Femur (tissue), 1 donor: Measurements from ENCODE around the gene DHX57.
"Not testable (repeated sequence)": the region's sequence is repeated elsewhere in the genome, so short reads cannot be mapped to it uniquely, and the experiment has no call there.

Source experiments
- DNase-seq: peaks from one replicate; pipeline ENCODE4 v3.0.0-alpha.2; 2017

The DHX57 gene

DNA sequence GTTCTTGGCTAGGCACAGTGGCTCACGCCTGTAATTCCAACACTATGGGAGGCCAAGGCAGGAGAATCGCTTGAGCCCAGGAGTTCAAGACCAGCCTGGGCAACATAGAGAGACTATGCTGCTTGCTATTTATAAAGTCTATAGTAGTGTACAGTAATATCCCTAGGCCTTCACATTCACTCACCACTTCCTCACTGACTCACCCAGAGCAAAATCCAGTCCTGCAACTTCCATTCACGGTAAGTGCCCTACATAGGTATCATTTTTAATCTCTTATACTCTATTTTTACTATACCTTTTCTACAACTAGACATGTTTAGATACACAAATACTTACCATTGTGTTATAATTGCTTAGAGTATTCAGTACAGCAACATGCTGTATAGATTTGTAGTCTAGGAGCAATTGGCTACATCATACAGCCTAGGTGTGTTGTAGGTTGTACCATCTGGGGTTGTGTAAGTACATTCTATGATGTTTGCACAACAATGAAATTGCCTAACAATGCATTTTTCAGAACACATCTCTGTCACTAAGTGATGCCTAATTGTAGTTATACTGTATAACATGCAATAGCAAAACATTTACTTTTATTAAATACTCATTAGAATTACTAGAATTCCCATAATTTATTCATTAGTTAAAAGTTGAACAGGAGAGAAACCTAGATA, 8.8 kb downstream of the DHX57 start:
- DNase-seq, result no peak

DNA sequence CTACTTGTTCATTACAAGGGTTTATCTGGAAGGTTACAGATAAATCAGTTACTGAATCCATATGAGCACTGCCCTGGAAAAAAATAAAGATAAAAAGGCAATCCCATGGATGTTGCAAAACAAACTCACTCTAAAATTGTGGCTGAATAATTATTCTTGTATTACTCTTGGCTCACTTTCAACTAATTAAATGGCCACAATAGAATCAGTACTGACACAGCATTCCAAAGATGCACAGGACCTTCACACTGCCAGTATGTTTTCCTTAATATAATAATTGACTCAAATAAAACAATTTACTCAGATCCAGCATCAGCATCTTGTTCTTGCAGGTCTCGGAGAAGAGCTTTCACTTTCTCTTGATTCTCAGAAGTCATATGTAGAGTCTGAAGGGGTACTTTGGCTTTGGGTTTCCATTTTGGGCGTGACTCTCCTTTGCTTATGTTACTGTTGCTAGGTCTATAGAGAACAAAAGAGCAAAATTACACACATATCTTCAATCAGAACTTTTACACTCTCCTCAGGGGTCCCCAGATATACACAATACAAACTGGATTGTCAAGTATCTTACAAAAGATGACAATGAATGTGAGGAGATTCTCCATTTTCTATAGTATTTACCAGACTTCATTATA, 12.6 kb downstream of the DHX57 start:
- no peak for DNase-seq

DNA sequence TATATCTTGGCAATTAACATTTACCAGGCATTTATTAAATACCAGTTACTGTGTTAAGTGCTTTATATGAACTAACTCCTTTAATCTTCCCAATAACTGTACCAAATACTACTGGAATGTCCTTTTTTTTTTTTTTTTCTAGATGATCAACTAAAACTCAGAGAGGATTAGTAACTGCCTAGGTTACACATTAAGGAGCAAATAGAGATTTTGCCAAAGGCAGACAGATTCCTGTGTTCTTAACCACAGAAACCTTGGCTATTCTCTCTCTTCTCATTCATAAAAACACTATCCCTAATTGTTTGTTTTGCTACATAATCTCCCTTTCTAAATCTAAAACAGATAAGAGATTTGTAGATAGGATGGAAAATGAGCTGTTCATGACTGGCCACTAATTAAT, 13.3 kb downstream of the DHX57 start:
- DNase-seq, result no peak

DNA sequence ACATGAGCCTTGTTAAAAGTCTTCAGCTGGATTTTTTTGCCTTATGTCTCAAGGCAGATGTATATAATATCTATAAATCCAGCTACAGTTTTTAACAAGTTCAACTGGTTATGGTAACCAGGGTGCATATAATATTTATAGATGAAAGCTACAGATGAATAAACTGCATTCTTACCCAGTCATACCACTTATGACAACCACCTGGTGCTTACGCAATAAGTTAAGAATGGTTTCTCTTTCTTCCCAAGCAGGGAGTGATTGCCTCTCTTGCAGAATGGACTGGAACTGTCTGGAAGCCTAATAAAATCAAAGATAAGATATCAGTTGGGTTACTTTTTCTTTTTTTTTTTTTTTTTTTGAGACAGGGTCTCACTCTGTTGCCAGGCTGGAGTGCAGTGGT, 19.6 kb downstream of the DHX57 start:
- DNase-seq, result no peak

DNA sequence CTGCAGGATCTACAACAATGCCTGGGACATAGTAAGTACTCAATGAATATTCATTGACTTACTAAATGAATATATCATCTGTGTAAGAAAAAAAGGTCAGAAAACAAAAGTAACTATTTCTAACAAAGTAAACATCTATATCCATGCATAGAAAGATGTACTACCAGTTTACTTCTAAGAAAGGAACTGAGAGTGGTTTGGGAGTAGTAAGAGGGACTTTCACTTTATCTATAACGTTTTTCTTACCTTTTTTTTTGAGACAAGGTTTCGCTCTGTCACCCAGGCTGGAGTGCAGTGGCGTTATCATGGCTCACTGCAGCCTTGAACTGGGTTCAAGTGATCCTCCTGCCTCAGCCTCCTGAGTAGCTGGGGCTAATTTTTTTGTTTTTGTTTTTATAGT, 25.7 kb downstream of the DHX57 start:
- no peak for DNase-seq

DNA sequence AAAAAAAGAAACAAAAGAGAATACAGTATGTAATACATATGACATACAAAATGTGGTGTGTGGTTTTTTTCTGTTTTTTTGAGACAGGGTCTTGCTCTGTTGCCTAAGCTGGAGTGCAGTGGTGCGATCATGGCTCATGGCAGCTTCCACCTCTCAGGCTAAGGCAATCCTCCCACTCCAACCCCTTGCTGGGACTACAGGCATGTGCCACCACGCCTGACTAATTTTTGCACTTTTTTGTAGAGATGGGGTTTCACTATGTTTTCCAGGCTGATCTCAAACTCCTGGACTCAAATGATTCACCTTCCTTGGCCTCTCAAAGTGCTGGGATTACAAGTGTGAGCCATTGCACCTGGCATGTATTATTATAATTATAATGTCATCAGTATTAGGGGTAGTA, 38.9 kb downstream of the DHX57 start:
- DNase-seq, result no peak

DNA sequence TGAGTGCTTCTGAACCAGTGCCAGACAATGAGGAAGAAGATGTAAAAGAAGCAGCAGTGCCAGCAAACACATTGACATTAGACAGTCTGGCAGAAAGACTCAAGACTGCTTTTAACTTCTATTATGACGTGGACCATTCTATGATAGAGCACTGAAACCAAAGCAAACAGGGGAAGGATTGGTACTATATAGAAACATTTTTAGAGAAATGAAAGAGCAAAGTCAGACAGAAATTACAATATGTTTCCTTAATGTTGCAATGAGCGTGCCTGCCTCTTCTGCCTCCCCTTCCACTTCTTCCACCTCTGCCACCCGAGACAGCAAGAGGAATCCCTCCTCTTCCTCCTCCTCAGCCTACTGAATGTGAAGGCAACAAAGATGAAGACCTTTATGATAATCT, 39.7 kb downstream of the DHX57 start:
- DNase-seq, result no peak

DNA sequence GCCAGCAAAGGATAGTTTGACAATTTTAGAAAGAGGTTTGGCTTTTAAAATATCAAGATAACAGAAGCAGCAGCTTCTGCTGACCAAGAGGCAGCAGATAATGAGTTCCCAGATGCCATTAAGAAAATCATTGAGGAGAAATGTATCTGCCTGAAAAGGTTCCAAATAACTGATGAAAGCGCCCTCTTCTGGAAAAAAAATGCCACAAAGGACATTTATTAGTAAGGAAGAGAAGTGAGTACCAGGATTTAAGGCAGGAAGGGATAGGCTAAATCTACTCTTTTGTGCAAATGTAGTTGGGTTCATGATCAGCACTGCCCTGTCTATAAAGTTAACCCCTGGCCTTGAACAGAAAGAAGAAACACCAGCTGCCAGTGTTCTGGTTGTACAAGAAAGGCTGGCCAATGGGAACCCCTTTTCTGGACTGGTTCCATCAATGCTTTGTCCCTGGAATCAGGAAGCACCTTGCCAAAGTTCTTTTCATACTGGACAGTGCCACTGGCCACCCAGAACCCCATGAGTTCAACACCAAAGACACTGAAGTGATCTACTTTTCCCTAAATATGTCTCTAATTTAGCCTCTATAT, 40.6 kb downstream of the DHX57 start:
- DNase-seq, result no peak

DNA sequence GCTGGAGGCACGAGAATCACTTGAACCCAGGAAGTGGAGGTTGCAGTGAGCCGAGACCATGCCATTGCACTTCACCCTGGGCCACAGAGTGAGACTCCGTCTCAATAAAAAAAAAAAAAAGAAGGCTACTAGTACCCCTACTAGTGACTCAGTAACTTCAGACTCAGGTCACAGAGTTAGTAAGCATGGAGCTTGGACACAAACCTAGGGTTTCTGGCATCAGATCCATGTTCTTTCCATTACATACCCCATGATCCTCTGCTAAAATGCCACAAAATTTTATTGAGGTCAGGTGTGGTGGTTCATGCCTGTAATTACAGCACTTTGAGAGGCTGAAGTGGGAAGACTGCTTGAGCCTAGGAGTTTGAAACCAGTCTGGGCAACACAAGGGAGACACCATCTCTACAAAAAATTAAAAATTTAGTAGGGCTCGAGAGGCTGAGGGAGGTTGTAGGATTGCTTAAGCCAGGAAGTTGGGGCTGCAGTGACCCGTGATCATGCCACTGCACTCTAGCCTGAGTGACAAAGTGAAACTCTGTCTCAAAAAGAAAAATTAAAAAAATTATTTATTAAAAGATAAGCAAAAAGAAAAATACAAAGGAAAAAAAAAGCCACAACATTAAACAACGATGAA, 45.1 kb downstream of the DHX57 start:
- no peak for DNase-seq

DNA sequence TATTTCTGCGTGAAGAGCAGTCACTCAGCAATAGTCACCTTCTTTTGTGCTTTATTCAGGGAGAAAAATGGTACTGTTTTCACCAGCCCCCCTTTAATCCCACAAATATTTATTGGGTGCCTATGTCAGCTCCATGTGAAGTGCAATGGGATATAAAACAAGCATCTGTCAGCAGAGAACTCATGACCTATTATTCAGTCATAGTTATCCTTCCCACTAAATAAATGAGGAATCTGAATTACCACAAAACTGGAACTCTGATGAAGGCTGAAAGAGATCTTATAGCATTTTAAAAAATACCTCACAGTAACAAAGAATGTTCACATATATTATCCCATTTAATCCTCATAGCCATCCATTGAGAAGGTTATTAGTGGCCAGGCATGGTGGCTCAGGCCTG, 45.8 kb downstream of the DHX57 start:
- no peak for DNase-seq

DNA sequence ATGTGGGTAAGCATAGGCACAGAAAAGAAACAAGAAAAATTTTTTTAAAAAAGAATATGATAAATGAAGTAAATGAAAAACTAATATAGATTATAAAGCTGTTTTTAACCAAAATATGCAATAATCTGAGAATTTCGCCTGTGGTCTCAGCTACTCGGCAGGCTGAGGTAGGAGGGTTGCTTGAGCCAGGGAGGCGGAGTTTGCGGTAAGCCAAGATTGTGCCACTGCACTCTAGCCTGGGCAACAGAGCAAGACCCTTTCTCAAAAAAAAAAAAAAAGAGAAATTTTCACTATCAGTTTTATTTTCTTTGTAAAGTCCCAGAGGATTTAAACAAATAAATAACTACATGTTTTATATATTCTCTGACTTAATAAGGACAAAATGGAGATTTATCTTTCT, 47.3 kb downstream of the DHX57 start:
- no peak for DNase-seq

DNA sequence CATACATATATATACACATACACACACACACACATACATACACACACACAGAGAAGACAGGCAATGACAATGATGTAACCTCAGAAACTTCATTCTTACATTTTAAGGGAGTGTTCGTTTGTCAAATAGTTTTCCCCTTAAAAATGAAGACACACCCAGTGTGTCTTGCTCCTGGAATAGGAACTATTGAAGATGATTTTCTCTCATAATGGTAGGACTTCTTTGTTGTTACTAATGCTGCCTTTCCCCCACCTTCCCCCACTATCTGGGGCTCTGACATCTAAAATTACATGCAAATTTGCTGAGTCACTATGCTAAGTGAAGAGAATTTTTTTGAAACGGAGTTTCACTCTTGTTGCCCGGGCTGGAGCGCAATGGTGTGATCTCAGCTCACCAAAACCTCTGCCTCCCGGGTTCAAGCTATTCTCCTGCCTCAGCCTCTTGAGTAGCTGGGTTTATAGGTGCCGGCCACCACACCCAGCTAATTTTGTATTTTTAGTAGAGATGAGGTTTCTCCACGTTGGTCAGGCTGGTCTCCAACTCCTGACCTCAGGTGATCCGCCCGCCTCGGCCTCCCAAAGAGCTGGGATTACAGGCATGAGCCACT, 48.1 kb downstream of the DHX57 start:
- DNase-seq, result not testable (repeated sequence)

DNA sequence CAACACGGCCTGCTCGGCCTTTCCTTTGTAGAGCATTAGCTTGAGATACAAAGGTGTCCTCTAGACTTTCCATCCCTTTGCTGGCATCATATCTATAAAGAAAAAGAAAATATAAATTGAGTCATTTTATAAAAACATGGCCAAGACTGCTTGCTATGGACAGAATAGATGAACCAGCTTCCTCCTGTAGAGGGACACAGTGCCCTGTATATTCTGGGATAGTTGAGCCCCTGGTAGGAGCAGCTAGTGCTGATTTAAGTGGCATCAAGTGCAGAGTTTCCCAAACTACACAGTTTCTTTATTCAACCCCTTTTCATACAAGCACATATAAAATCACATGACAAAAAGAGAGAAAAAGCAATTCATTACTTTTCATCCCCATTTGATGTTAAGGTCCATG, 49.8 kb downstream of the DHX57 start:
- no peak for DNase-seq

DNA sequence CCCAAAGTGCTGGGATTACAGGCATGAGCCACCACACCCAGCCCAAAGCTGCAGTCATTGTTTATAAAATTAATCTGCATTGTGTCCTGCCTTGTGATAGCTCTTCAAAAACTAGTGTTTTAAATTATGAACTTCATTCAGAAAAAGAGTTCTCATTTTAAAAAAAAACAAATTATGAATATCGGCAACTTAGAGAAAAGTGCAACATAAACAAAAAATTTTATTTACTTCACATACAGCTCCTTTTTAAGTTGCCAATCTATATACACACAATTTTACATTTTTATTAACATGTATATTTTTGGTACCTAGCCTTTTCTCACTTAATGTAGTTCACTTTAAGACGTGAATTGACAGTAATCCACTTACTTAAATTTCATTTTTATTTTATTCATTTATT, 50.8 kb downstream of the DHX57 start:
- DNase-seq, result no peak

DNA sequence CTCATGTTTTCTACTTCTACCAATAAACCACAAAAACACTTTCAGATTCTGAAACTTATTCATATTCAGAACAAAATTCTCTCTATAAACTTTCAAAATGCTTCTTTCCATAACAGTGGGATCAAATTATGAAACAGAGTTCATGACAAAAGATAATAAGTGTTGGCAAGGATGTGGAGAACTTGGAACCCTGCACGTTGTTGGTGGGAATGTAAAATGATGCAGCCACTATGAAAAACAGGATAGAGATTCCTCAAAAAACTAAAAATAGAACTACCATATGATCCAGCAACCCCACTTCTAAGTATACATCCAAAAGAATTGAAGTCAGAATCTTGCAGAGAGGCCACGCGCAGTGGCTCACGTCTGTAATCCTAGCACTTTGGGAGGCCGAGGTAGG, 52.3 kb downstream of the DHX57 start:
- no peak for DNase-seq

DNA sequence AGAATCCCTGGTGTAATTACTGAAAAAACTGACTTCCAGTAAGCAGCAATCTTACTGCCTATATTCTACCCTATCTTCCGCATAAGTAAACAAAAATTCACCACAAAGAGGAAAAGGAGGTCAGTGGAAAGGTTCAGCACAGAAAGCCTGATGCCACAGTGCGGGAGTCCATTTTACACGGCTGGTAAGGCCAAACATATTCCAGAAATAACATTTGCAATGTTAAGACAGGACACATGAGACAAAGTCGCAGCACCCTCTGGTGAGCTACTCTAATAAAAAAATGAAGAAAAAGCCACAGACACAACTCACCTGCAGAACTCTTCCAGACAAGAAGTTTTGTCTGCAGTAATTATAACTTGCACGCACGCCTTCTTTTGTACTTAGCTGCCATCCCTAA, 57.2 kb downstream of the DHX57 start:
- no peak for DNase-seq

DNA sequence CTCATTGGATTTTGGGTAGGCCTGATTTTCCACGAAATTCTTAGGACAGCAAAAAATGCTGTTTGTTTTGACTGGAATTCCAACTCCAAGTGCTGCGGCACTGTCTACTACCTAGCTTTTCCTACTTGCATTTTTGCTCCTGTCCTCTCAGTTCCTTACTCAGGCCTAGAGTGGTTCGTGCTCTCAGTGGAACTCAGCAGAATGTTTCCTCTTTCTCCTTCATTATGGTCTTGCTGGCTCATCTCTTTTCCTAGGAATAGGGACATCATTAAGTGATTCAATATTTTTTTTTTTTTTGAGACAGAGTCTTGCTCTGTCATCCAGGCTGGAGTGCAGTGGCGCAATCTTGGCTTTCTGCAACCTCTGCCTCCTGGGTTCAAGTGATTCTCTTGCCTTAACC, 59.8 kb downstream of the DHX57 start:
- no peak for DNase-seq

DNA sequence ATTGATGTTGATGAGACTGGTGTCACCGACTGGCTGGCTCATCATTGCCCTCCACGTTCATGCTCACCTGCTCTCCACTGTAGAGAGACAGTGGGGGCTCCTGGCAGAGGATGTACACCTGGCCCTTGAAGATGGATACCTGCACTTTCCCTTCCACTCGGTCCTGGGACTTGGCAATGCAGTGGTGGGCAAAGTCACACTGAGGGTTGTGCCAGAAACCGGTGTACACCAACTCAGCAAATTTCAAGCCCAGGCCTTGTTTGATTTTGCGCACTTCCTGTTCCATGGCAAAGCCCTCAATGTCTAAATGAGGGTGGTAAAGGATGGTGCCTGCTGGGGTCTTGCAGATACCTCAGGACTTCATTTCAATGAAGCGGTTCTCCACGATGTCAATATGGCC, 65.2 kb downstream of the DHX57 start:
- no peak for DNase-seq

DNA sequence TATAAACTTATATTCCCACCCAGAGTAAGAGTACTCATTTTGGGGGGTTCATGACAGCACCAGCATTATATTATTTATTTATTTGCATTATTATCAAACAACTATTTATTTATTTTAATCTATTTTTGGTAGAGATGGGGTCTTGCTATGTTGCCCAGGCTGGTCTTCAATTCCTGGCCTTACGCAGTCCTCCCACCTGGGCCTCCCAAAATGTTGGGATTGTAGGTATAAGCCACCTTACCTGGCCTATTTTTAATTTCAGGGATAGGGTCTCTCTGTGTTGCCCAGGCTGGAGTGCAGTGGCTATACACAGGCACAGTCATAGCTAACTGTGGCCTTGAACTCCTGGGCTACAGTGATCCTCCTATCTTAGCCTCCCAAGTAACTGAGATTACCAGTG, 67.1 kb downstream of the DHX57 start:
- DNase-seq, result no peak

DNA sequence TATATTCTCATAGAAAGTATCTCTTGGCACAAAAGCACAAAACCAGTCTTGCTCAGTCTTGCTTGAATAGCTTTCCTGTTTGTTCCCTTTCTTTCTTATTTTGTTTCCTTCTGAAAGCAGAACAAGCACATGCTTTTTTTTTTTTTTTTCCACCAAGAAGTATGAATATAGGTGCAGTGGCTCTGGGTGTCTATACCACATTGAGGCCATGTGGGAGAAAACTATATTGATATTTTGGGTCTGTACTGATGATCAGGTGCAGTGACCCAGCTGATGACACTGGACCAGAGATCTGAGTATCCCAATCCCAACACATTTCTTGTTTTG, 69.0 kb downstream of the DHX57 start:
- no peak for DNase-seq

DNA sequence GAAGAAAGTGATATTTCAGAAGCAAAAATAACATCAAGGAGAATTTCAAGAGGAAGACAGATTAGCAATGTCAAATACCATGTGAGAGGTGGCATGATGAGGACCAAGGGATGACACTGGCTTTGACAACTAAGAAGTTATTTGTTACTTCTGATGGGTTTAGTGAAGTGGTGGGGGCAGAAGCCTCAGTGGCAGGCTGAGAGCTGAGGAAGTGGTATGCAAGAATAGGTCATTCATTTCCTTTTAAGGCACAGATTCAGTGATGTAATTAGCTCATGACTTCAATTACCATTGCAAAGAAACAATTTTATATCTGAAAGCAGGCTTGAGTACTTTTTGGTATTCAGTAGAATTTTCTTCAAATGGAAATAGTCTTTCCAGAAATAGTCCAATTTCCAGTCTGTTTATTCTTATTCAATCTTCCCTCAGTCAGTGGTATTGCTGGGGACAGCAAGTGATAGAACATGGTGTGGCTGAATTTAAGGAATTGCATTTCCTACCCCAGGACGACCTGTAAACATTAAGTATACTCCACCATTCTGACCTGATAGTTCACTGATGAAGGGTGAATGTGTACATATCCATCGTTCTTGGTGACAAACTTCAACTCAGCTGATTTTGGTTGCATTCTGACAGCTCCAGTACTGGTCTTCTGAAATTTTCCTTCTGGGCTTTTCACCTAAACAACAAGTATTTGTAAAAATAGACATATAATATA, 69.6 kb downstream of the DHX57 start:
- DNase-seq, result no peak

DNA sequence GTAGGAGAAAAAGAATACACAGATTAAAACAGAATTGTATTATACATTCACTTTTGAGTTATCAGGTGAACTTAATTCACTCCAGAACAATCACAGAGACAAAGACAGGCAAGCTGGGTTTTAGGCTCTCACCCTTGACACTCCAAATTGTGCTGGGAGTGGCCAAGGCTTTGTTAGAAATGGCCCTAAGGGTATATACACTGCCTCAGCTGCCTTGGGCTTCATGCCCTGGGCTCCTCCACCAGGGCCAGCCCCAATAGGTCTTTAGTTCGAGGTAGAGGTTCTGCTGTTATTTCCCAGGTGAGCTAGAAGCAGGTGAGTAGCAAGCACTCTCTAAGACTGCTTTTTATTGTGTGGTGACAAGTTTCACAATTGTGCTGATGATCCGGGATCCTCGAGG, 77.8 kb downstream of the DHX57 start:
- no peak for DNase-seq

DNA sequence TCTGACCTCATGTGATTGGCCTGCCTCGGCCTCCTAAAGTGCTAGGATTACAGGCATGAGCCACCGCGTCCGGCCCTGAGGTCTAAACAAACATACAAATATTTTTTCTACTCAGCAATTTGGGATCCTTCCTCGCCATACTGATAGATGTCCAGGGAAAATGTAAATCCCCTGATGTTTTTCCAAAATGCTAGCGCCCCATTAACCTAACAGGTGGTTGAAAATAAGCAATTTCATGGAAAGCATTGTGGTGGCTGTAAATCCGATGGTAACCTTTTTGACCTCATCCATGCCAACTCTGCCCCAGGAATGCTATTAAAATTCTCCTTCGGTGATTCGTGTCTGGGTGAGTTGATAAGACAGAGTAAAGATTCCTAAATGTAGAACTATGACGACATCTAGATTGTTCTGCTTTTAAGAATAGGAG, 78.5 kb downstream of the DHX57 start:
- no peak for DNase-seq
